B cell (primary cell): ENCODE results near the gene CACNA2D2. TPM values are rescaled to one million over a fixed set of nuclear protein-coding genes. Genes with fewer than 3 reads are reported as not detected.

ENCODE experiments used
- ATAC-seq: fragments of 200-7000 bp; cut with Tn5 transposase; one replicate; pipeline ENCODE4 v1.10.0; 2021; ENCODE audit warnings: low read depth, mild to moderate bottlenecking, moderate number of reproducible peaks, moderate library complexity
- CTCF ChIA-PET: fragments of 350-600 bp; sonication (Branson Sonifier 250); formaldehyde crosslinking; loops from one replicate; lab custom pipeline; 2021; ENCODE audit warnings: antibody characterized with exemption, inconsistent platforms; lab: Charles Lee
- POLR2A ChIA-PET: fragments of 350-600 bp; sonication (Branson Sonifier 250); formaldehyde crosslinking; loops from one replicate; lab custom pipeline; 2021; ENCODE audit warnings: antibody characterized with exemption; lab: Charles Lee
- DNase-seq: peaks from one replicate; pipeline ENCODE4 v3.0.0; 2013
- H2AFZ ChIP-seq: 2 replicates; pipeline ENCODE4 v1.6.1; 2012; ENCODE audit warnings: mild to moderate bottlenecking, low read depth, low read length; ENCODE audit not compliant: insufficient read depth, poor library complexity, severe bottlenecking
- H3K27ac ChIP-seq, 2 donors: 1 replicate in 1 of 2; 2 replicates in 1 of 2; pipeline ENCODE4 v1.5.1; 2012 to 2013; ENCODE audit warnings: low read length in 2 of 2, mild to moderate bottlenecking in 2 of 2, moderate library complexity in 1 of 2
- H3K27me3 ChIP-seq, 4 experiments: fragments of 200-600 bp in 1 of 4; sonication (generic) in 1 of 4; replicated peaks in 1 of 4; 1 replicate in 2 of 4; 2 replicates in 2 of 4; pipeline versions ENCODE4 v1.6.1 to v1.7.0; 2013 to 2016; ENCODE audit warnings: low read length in 3 of 4, mild to moderate bottlenecking in 2 of 4, mixed read lengths in 1 of 4, moderate library complexity in 1 of 4; ENCODE audit not compliant: insufficient read depth in 4 of 4, control insufficient read depth in 3 of 4; ENCODE audit errors: control extremely low read depth in 1 of 4
- H3K36me3 ChIP-seq, 2 experiments: replicated peaks in 1 of 2; 1 replicate in 1 of 2; 2 replicates in 1 of 2; pipeline versions ENCODE4 v1.6.1 to v1.7.1; 2013; ENCODE audit warnings: low read length in 1 of 2; ENCODE audit not compliant: insufficient read depth in 2 of 2, control insufficient read depth in 1 of 2; ENCODE audit errors: control extremely low read depth in 1 of 2, extremely low read depth in 1 of 2
- H3K4me1 ChIP-seq, 2 donors: fragments of 200-600 bp in 1 of 2; sonication (generic) in 1 of 2; 1 replicate in 1 of 2; 2 replicates in 1 of 2; pipeline versions ENCODE4 v1.5.1 to v1.6.1; 2013 to 2017; ENCODE audit warnings: low read length in 2 of 2; ENCODE audit not compliant: control insufficient read depth in 2 of 2, insufficient read depth in 2 of 2
- H3K4me2 ChIP-seq: replicated peaks from 2 replicates; pipeline ENCODE3; 2012; ENCODE audit warnings: mild to moderate bottlenecking, low read depth, low read length; ENCODE audit not compliant: poor library complexity, severe bottlenecking
- H3K4me3 ChIP-seq, 5 experiments: fragments of 200-600 bp in 1 of 5; sonication (generic) in 1 of 5; 1 replicate in 3 of 5; 2 replicates in 2 of 5; pipeline versions ENCODE4 v1.5.1 to v1.7.0; 2011 to 2016; ENCODE audit warnings: low read length in 4 of 5, mild to moderate bottlenecking in 4 of 5, low read depth in 2 of 5, control low read depth in 1 of 5, moderate library complexity in 1 of 5; ENCODE audit not compliant: insufficient read depth in 1 of 5; ENCODE audit errors: control extremely low read depth in 1 of 5, extremely low read depth in 1 of 5
- H3K79me2 ChIP-seq: fragments of 200-600 bp; sonication (generic); one replicate; pipeline ENCODE4 v1.6.0; 2016; ENCODE audit warnings: low read length; ENCODE audit not compliant: control insufficient read depth, insufficient read depth
- H3K9ac ChIP-seq: fragments of 200-600 bp; sonication (generic); 2 replicates; pipeline ENCODE4 v1.6.1; 2017; ENCODE audit warnings: mild to moderate bottlenecking, low read length, moderate library complexity
- H3K9me3 ChIP-seq, 3 donors: one replicate each; pipeline versions ENCODE4 v1.6.1 to v1.7.1; 2013; ENCODE audit warnings: low read length in 2 of 3; ENCODE audit not compliant: control insufficient read depth in 2 of 3, insufficient read depth in 1 of 3; ENCODE audit errors: control extremely low read depth in 1 of 3
- H4K20me1 ChIP-seq: 2 replicates; pipeline ENCODE4 v1.6.0; 2012; ENCODE audit warnings: mild to moderate bottlenecking, low read length; ENCODE audit not compliant: insufficient read depth, control insufficient read depth, poor library complexity, severe bottlenecking
- H3K27ac Mint-ChIP-seq: one replicate; pipeline ENCODE4 v1.8.0; 2021; ENCODE audit warnings: mixed read lengths
- H3K27me3 Mint-ChIP-seq: one replicate; pipeline ENCODE4 v1.8.0; 2021; ENCODE audit warnings: mixed read lengths
- H3K4me1 Mint-ChIP-seq: one replicate; pipeline ENCODE4 v1.8.0; 2021; ENCODE audit warnings: mixed read lengths
- H3K4me3 Mint-ChIP-seq: one replicate; pipeline ENCODE4 v1.8.0; 2021; ENCODE audit warnings: mixed read lengths
- H3K9me3 Mint-ChIP-seq: one replicate; pipeline ENCODE4 v1.8.0; 2022; ENCODE audit warnings: mixed read lengths; ENCODE audit not compliant: insufficient read depth
- EZH2 ChIP-seq: IDR thresholded peaks from 2 replicates; pipeline ENCODE4 v1.6.1; 2012; ENCODE audit warnings: borderline replicate concordance, low read depth, mild to moderate bottlenecking, moderate library complexity, low read length; ENCODE audit not compliant: insufficient read depth, poor library complexity, severe bottlenecking
- WGBS: methylation state at CpG from one replicate; pipeline ENCODE4 v1.1.5; 2013; ENCODE audit warnings: missing lambda C conversion rate; ENCODE audit not compliant: insufficient coverage; 5-methylcytosine and 5-hydroxymethylcytosine counted together
- intact Hi-C: fragments of 100-400 bp; cut with micrococcal nuclease; formaldehyde crosslinking; loops from one replicate; pipeline ENCODE4 v1.10.0; 2022
- polyA plus RNA-seq: library from polyadenylated mRNA; depleted of rRNA; stranded (reverse); fragments of >200 nt; gene quantifications from 2 replicates; pipeline ENCODE4 v1.2.3, GENCODE V29; 2012
- total RNA-seq, 2 donors: library from RNA; stranded (reverse); fragments of 120-200 nt in 1 of 2; gene quantifications; 1 replicate in 1 of 2; 2 replicates in 1 of 2; pipeline versions ENCODE4 v1.2.3 to v1.2.4, GENCODE V29; 2013 to 2022
- TF ChIP-seq, protein P1 (sequence below): fragments of 200-600 bp; IDR thresholded peaks from one replicate; pipeline ENCODE4 v1.8.0; 2022; ENCODE audit warnings: antibody characterized with exemption, mild to moderate bottlenecking

The CACNA2D2 gene
- total and polyA plus RNA-seq, 2 donors (not counting 1 experiment from before 2014, with no cell fraction given), result 0.69 to 1.2 TPM

DNA sequence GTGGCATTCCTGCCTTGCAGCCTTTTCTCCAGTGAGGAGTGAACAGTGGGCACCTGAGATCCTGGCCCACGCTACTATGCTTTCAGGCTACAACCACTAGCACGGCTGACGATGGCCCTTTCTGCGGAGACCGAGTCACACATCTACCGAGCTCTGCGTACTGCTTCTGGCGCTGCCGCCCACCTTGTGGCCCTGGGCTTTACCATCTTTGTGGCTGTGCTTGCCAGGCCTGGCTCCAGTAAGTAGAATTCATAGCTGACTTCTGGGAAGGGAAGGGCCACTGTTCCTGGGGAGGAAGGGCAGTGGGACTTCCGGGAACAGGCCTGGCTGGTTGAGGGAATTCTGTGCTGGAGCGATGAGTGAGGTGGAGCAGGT, 152.1 kb downstream of the CACNA2D2 start:
- no peaks in the 10 kb centered on the region for H3K27me3 ChIP-seq
- intact Hi-C loops, result loop anchor here (1.0 to 2.0 kb wide), 4 partner anchors 8 to 59 kb away; partner anchors contain the start of genes IFRD2 and TMEM115
- CTCF ChIA-PET, result interaction anchor here (1.0 to 5.3 kb wide), 10 partner anchors 10 to 264 kb away, joined by 3 to 104 read pairs (median 8); partner anchors contain the start of genes HYAL3, NAA80, RASSF1 and TUSC2
- H3K27ac ChIP-seq, result peak overlapping the region; percentile 85 to 93
- H2AFZ ChIP-seq, result peak overlapping the region; percentile 94
- H3K4me3 Mint-ChIP-seq, result peak overlapping the region; percentile 99
- peaks cover 51% of the 10 kb centered on the region for H3K4me1 Mint-ChIP-seq
- H3K79me2 ChIP-seq, result peaks cover 73% of the 10 kb centered on the region
- peaks cover 68% of the 10 kb centered on the region for H4K20me1 ChIP-seq
- peaks cover 23 to 41% of the 10 kb centered on the region in 2 donors for H3K4me1 ChIP-seq
- WGBS, result 84% methylated on average over 11 of the region's 11 CpGs
- H3K9me3 ChIP-seq, result no peaks in the 10 kb centered on the region
- no peak for TF ChIP-seq EZH2
- TF ChIP-seq, protein P1, sequence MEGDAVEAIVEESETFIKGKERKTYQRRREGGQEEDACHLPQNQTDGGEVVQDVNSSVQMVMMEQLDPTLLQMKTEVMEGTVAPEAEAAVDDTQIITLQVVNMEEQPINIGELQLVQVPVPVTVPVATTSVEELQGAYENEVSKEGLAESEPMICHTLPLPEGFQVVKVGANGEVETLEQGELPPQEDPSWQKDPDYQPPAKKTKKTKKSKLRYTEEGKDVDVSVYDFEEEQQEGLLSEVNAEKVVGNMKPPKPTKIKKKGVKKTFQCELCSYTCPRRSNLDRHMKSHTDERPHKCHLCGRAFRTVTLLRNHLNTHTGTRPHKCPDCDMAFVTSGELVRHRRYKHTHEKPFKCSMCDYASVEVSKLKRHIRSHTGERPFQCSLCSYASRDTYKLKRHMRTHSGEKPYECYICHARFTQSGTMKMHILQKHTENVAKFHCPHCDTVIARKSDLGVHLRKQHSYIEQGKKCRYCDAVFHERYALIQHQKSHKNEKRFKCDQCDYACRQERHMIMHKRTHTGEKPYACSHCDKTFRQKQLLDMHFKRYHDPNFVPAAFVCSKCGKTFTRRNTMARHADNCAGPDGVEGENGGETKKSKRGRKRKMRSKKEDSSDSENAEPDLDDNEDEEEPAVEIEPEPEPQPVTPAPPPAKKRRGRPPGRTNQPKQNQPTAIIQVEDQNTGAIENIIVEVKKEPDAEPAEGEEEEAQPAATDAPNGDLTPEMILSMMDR, result no peak
- H3K27me3 Mint-ChIP-seq, result no peaks in the 10 kb centered on the region
- peak overlapping the region; percentile 99 for H3K4me2 ChIP-seq
- POLR2A ChIA-PET, result interaction anchor here (0.6 to 7.4 kb wide), 9 partner anchors 8 to 997 kb away, joined by 4 to 96 read pairs (median 9); partner anchors contain the start of genes C3orf18, HEMK1, HYAL3 and NAA80
- ATAC-seq (no peak), DNase-seq (no peak)
- peak overlapping the region; percentile 100 for H3K27ac Mint-ChIP-seq
- peak overlapping the region; percentile 71 to 98 (median 91) for H3K4me3 ChIP-seq
- peaks cover 5 to 58% of the 10 kb centered on the region in 2 experiments for H3K36me3 ChIP-seq
- H3K9me3 Mint-ChIP-seq, result no peaks in the 10 kb centered on the region
- H3K9ac ChIP-seq, result peak overlapping the region; percentile 99
